Lower lobe of right lung (tissue), 2 donors: ENCODE results near the gene TUBA8. TPM values are rescaled to one million over a fixed set of nuclear protein-coding genes. Genes with fewer than 3 reads are reported as not detected.

Experiments used
- ATAC-seq, 2 donors: fragments of 200-7000 bp; cut with Tn5 transposase; one replicate each; pipeline ENCODE4 v1.9.1; 2020 to 2022; ENCODE audit warnings: mild to moderate bottlenecking in 2 of 2, moderate library complexity in 2 of 2
- DNase-seq: peaks from one replicate; pipeline ENCODE4 v3.0.0-alpha.2; 2020
- H3K27ac ChIP-seq: fragments of 200-600 bp; one replicate; pipeline ENCODE4 v1.8.0; 2022
- H3K27me3 ChIP-seq: fragments of 200-600 bp; one replicate; pipeline ENCODE4 v1.8.0; 2022; ENCODE audit warnings: low read depth
- H3K36me3 ChIP-seq: fragments of 200-600 bp; one replicate; pipeline ENCODE4 v1.8.0; 2022; ENCODE audit warnings: mild to moderate bottlenecking
- H3K4me1 ChIP-seq: fragments of 200-600 bp; one replicate; pipeline ENCODE4 v1.8.0; 2022
- H3K4me3 ChIP-seq: fragments of 200-600 bp; one replicate; pipeline ENCODE4 v1.8.0; 2022; ENCODE audit warnings: mild to moderate bottlenecking
- H3K9me3 ChIP-seq: fragments of 200-600 bp; one replicate; pipeline ENCODE4 v1.8.0; 2022
- CTCF ChIP-seq: fragments of 200-600 bp; IDR thresholded peaks from one replicate; pipeline ENCODE4 v1.8.0; 2022; ENCODE audit warnings: antibody characterized with exemption, mild to moderate bottlenecking
- intact Hi-C: fragments of 100-400 bp; cut with DNase I; formaldehyde crosslinking; loops from one replicate; pipeline ENCODE4 v1.11.0; 2022
- total RNA-seq: library from RNA; stranded (reverse); fragmentation: NEBNext Ultra II Directional; extraction: Animal tissue kit (Norgen Biotek cat#: 25700); gene quantifications from one replicate; pipeline ENCODE4 v1.2.1, GENCODE V29; 2021
- donor health status: DM: no; HTN: yes; CAD: no; lungs with severe emphysema.

TUBA8 gene
- total RNA-seq, 1 donor from 2014 or later: 1.3 TPM

- no peak overlapping the region for H3K27ac ChIP-seq
- H3K36me3 ChIP-seq: no peaks in the 10 kb centered on the region
- peak overlapping the region; percentile 54 for H3K4me3 ChIP-seq
- DNase-seq (no peak), ATAC-seq (peak in 1 of 2 donors; percentile 20)
- no peaks in the 10 kb centered on the region for H3K9me3 ChIP-seq
- no peak for TF ChIP-seq CTCF
- H3K4me1 ChIP-seq: peaks cover 9% of the 10 kb centered on the region
- intact Hi-C loops: no loop called here
- H3K27me3 ChIP-seq: peaks cover 37% of the 10 kb centered on the region
These were observed 547 bp downstream of the TUBA8 start for GRCh38 chr22:18110954-18111758.

GRCh38 chr22:18111759-18112330 lies 1.2 kb downstream of the TUBA8 start:
- Histone ChIP-seq H3K4me1 (peaks cover 9% of the 10 kb centered on the region), H3K27ac (no peak overlapping the region), H3K27me3 (peaks cover 37% of the 10 kb centered on the region), H3K9me3 (no peaks in the 10 kb centered on the region), H3K36me3 (no peaks in the 10 kb centered on the region), H3K4me3 (no peak overlapping the region)
- ATAC-seq (no peak), DNase-seq (no peak)
- no peak for TF ChIP-seq CTCF
- intact Hi-C loops: no loop called here

GRCh38 chr22:18112440-18112839 lies 1.8 kb downstream of the TUBA8 start:
- no peak for TF ChIP-seq CTCF
- ATAC-seq (no peak), DNase-seq (no peak)
- H3K9me3 ChIP-seq: no peaks in the 10 kb centered on the region
- peaks cover 9% of the 10 kb centered on the region for H3K4me1 ChIP-seq
- H3K4me3 ChIP-seq: no peak overlapping the region
- peaks cover 37% of the 10 kb centered on the region for H3K27me3 ChIP-seq
- intact Hi-C loops: no loop called here
- no peak overlapping the region for H3K27ac ChIP-seq
- no peaks in the 10 kb centered on the region for H3K36me3 ChIP-seq

GRCh38 chr22:18113680-18114394 lies 3.2 kb downstream of the TUBA8 start:
- ATAC-seq (no peak), DNase-seq (no peak)
- no peak overlapping the region for H3K27ac ChIP-seq
- intact Hi-C loops: no loop called here
- no peak overlapping the region for H3K4me3 ChIP-seq
- H3K27me3 ChIP-seq: peaks cover 29% of the 10 kb centered on the region
- TF ChIP-seq CTCF: no peak
- H3K36me3 ChIP-seq: no peaks in the 10 kb centered on the region
- peaks cover 9% of the 10 kb centered on the region for H3K4me1 ChIP-seq
- H3K9me3 ChIP-seq: no peaks in the 10 kb centered on the region

GRCh38 chr22:18114495-18114894 lies 3.9 kb downstream of the TUBA8 start:
- H3K9me3 ChIP-seq: no peaks in the 10 kb centered on the region
- H3K4me1 ChIP-seq: peaks cover 9% of the 10 kb centered on the region
- DNase-seq: no peak
- H3K27ac ChIP-seq: no peak overlapping the region
- ATAC-seq: no peak
- no peak overlapping the region for H3K4me3 ChIP-seq
- no peak for TF ChIP-seq CTCF
- no peaks in the 10 kb centered on the region for H3K36me3 ChIP-seq
- intact Hi-C loops: no loop called here
- H3K27me3 ChIP-seq: peaks cover 29% of the 10 kb centered on the region
